Lower leg skin (tissue), 4 donors: Measurements from ENCODE around the gene CHAC1. TPM values are rescaled to one million over a fixed set of nuclear protein-coding genes. Genes with fewer than 3 reads are reported as not detected.

Source experiments
- DNase-seq, 2 donors: peaks; one replicate each; pipeline ENCODE4 v3.0.0-alpha.2; 2019; ENCODE audit warnings: low spot score in 2 of 2
- H3K4me3 ChIP-seq: fragments of 200-600 bp; sonication (generic); 2 replicates; pipeline ENCODE4 v1.5.1; 2017; ENCODE audit warnings: mild to moderate bottlenecking, low read depth; ENCODE audit not compliant: poor library complexity, severe bottlenecking
- POLR2A ChIP-seq, 2 donors: fragments of 450-650 bp; IDR thresholded peaks; one replicate each; pipeline ENCODE4 v1.6.1; 2016 to 2017; ENCODE audit warnings: antibody characterized with exemption in 2 of 2, mild to moderate bottlenecking in 1 of 2, moderate library complexity in 1 of 2
- WGBS, 2 donors: methylation state at CpG; one replicate each; pipeline ENCODE4 v1.1.5; 2018; 5-methylcytosine and 5-hydroxymethylcytosine counted together
- intact Hi-C: fragments of 100-400 bp; cut with DNase I; formaldehyde crosslinking; loops from one replicate; pipeline ENCODE4 v1.15.0; 2023; ENCODE audit warnings: low total_unique reads
- total RNA-seq, 4 donors: library from RNA; depleted of rRNA; stranded (reverse); fragments of >200 nt; gene quantifications; one replicate each; pipeline ENCODE4 v1.1.0, GENCODE V29; 2016
- TF ChIP-seq, protein P1 (sequence below), 3 donors: fragments of 450-650 bp; IDR thresholded peaks; one replicate each; pipeline ENCODE4 v1.5.1; 2016; ENCODE audit warnings: antibody characterized with exemption in 3 of 3, mild to moderate bottlenecking in 3 of 3, moderate library complexity in 2 of 3

CHAC1 gene
- total RNA-seq, 4 donors from 2014 or later, result 0.81 to 13.6 (median 4.4) TPM; not detected in 1

DNA sequence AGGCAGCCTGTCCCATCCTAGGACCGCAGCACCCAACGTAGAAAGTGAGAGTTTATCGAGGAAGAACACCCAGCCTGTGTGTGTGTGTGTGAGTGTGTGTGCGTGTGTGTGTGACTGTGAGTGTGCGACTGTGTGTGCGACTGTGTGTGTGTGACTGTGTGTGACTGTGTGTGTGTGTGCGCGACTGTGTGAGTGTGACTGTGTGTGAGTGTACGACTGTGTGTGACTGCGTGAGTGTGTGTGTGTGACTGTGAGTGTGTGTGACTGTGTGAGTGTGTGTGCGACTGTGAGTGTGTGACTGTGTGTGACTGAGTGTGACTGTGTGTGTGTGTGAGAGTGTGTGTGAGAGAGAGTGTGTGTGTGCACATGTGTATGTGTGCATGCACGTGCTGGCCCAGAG is 39.3 kb upstream of the CHAC1 start:
- H3K4me3 ChIP-seq, result no peak overlapping the region
- TF ChIP-seq, protein P1, sequence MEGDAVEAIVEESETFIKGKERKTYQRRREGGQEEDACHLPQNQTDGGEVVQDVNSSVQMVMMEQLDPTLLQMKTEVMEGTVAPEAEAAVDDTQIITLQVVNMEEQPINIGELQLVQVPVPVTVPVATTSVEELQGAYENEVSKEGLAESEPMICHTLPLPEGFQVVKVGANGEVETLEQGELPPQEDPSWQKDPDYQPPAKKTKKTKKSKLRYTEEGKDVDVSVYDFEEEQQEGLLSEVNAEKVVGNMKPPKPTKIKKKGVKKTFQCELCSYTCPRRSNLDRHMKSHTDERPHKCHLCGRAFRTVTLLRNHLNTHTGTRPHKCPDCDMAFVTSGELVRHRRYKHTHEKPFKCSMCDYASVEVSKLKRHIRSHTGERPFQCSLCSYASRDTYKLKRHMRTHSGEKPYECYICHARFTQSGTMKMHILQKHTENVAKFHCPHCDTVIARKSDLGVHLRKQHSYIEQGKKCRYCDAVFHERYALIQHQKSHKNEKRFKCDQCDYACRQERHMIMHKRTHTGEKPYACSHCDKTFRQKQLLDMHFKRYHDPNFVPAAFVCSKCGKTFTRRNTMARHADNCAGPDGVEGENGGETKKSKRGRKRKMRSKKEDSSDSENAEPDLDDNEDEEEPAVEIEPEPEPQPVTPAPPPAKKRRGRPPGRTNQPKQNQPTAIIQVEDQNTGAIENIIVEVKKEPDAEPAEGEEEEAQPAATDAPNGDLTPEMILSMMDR (IDR thresholded peaks at IDR 0.05), result no peak
- no peak for TF ChIP-seq POLR2A (IDR thresholded peaks at IDR 0.05)
- DNase-seq, result no peak
- intact Hi-C loops, result no loop called here
- WGBS, 2 donors, result 94 to 97% methylated on average over 12 of the region's 12 CpGs

DNA sequence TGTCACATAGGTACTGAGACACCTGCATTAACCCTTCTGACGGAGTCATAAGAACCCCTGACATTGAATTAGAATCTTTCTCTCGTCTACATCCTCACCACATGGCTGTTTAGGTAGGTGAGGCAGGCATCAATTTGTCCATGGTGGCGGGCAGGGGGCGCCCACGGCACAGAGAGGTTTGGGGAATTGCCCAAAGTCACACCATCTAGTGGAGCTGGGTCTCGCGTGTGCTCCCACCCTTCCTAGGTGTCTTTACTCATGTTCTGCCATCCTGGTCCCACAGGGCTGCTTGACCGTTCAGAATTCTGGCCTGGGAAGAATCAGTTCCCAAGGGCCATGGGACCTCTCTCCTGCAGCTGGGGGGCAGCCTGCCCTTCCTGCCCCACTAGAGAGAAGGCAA is 38.8 kb upstream of the CHAC1 start:
- H3K4me3 ChIP-seq, result no peak overlapping the region
- WGBS, 2 donors, result 84 to 93% methylated on average over 8 of the region's 8 CpGs
- no peak for TF ChIP-seq POLR2A (IDR thresholded peaks at IDR 0.05)
- TF ChIP-seq, protein P1 (IDR thresholded peaks at IDR 0.05), result no peak
- intact Hi-C loops, result no loop called here
- no peak for DNase-seq

DNA sequence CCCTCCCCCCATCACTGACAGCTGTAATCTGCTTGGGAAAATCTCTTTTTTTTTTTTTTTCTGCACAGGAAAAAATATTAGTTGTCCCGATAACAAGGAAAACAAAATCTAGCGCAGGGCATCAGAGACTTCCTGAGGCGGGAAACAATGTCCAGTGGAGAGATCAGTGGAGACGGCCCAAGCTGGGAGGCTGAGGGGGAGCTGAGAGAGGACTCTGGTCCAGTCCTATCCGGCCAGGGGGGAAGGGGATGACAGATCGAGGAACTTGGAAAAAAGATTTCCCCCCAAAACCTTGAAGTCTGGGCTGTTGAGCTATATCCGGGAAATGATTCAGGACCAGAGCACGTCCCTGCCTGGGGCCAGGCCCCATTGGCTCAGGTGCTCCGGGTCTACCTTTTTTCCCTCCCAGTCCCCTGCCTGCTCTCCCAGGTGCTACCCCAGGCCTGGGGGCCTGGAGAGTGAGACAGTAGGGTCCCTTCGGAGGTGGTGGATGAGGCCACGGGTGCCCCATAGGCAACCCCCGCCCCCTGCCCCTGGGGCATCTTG is 38.1 kb upstream of the CHAC1 start:
- intact Hi-C loops, result no loop called here
- 87 to 89% methylated on average over 12 of the region's 12 CpGs for WGBS, 2 donors

DNA sequence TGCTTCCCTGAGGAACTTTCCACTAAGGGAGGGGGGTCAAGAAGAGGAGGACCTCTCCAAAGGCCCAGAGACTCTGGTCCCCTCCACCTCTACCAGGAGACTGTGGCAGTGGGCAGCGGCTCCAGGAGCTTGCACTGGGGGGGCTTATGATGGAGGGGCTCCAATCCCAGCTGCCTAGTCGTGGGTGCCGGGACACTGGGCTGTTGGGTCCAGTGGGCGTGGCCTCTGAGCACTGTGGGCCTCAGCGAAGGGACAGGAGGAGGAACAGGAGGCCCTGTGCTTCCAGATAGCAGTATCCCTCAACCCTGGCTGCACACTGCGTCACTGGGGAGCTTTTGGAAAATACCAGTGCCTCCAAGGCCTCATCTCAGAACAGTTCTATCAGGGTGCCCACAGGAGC is 37.6 kb upstream of the CHAC1 start:
- intact Hi-C loops, result no loop called here
- H3K4me3 ChIP-seq, result no peak overlapping the region
- TF ChIP-seq POLR2A (IDR thresholded peaks at IDR 0.05), result no peak
- TF ChIP-seq, protein P1 (IDR thresholded peaks at IDR 0.05), result no peak
- no peak for DNase-seq
- WGBS, 2 donors, result 70 to 100% methylated on average over 1 to 6 of the region's 6 CpGs

More for the DNA sequence above, 38.1 kb upstream of the CHAC1 start:
- no peak for DNase-seq
- TF ChIP-seq, protein P1 (IDR thresholded peaks at IDR 0.05), result no peak
- no peak for TF ChIP-seq POLR2A (IDR thresholded peaks at IDR 0.05)
- no peak overlapping the region for H3K4me3 ChIP-seq

DNA sequence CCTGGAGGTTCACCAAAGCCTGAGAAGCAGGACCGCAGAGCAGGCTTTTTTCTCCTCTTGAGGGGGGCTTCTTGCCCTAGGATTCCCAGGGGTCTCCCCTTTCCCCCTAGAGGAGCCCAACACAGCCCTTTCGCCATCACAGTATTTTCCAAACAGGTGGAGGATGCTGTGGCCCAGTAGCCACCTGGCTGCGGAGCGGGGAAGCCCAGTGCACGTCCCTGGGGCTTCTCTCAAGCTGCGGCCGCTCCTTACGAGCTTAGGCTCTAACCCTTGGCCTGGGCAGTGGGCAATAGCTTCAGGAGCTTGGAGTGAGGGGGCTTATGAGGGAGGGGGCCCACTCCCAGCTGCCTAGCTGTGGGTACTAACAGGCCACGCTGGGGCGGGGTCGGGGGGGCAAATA is 35.7 kb upstream of the CHAC1 start:
- no peak overlapping the region for H3K4me3 ChIP-seq
- WGBS, 2 donors, result 75 to 82% methylated on average over 8 to 11 of the region's 11 CpGs
- no peak for DNase-seq
- TF ChIP-seq, protein P1 (IDR thresholded peaks at IDR 0.05), result no peak
- no peak for TF ChIP-seq POLR2A (IDR thresholded peaks at IDR 0.05)
- intact Hi-C loops, result no loop called here
